HCEC 1CT (cell line): ENCODE results near the gene IL10.

Experiments
- DNase-seq: peaks from one replicate; pipeline ENCODE4 v3.0.0-alpha.2; 2017

Gene IL10

GRCh38 chr1:206732992-206733391, 39.3 kb downstream of the IL10 start:
- no peak for DNase-seq

GRCh38 chr1:206732508-206732907, 39.8 kb downstream of the IL10 start:
- DNase-seq = no peak

- DNase-seq = no peak
Observed at GRCh38 chr1:206729507-206729906, 42.8 kb downstream of the IL10 start.

GRCh38 chr1:206729050-206729449, 43.2 kb downstream of the IL10 start:
- no peak for DNase-seq

GRCh38 chr1:206728697-206728987, 43.7 kb downstream of the IL10 start:
- DNase-seq = no peak

GRCh38 chr1:206727981-206728696, 44.2 kb downstream of the IL10 start:
- DNase-seq = no peak

GRCh38 chr1:206725109-206725963, 47.0 kb downstream of the IL10 start:
- DNase-seq = peak; percentile 61

- DNase-seq = peak; percentile 77
Observed at GRCh38 chr1:206723805-206724472, 48.4 kb downstream of the IL10 start.

GRCh38 chr1:206723462-206723804, 48.9 kb downstream of the IL10 start:
- DNase-seq = no peak

GRCh38 chr1:206722751-206723461, 49.4 kb downstream of the IL10 start:
- no peak for DNase-seq

- DNase-seq = no peak
Observed at GRCh38 chr1:206721454-206721853, 50.8 kb downstream of the IL10 start.

GRCh38 chr1:206719169-206719839, 53.0 kb downstream of the IL10 start:
- no peak for DNase-seq

- DNase-seq = no peak
Observed at GRCh38 chr1:206717674-206717989, 54.7 kb downstream of the IL10 start.
